CD8-positive, alpha-beta memory T cell (primary cell): ENCODE results near the gene ZNF91. TPM values are rescaled to one million over a fixed set of nuclear protein-coding genes. Genes with fewer than 3 reads are reported as not detected.

Experiments used
- CTCF ChIA-PET: fragments of 350-600 bp; sonication (Branson Sonifier 250); formaldehyde crosslinking; loops from one replicate; lab custom pipeline; 2021; ENCODE audit warnings: antibody characterized with exemption; lab: Charles Lee
- POLR2A ChIA-PET: fragments of 350-600 bp; sonication (Branson Sonifier 250); formaldehyde crosslinking; loops from one replicate; lab custom pipeline; 2021; ENCODE audit warnings: antibody characterized with exemption; lab: Charles Lee
- DNase-seq, 5 donors: peaks; one replicate each; pipeline versions ENCODE4 v3.0.0 to v3.0.0-alpha.2; 2020 to 2022; ENCODE audit warnings: mixed read lengths in 1 of 5
- H3K27ac ChIP-seq: one replicate; pipeline ENCODE4 v1.7.0; 2013; ENCODE audit warnings: low read depth, mild to moderate bottlenecking, low read length, moderate library complexity
- H3K27me3 ChIP-seq: 2 replicates; pipeline ENCODE4 v1.7.0; 2013; ENCODE audit warnings: low read length, mild to moderate bottlenecking; ENCODE audit not compliant: insufficient read depth, poor library complexity, severe bottlenecking
- H3K36me3 ChIP-seq: 2 replicates; pipeline ENCODE4 v1.7.0; 2013; ENCODE audit warnings: mild to moderate bottlenecking, low read length, moderate library complexity; ENCODE audit not compliant: insufficient read depth
- H3K4me1 ChIP-seq: 2 replicates; pipeline ENCODE4 v1.7.0; 2013; ENCODE audit warnings: mild to moderate bottlenecking, low read length, moderate library complexity; ENCODE audit not compliant: insufficient read depth
- H3K4me3 ChIP-seq: 2 replicates; pipeline ENCODE4 v1.7.0; 2013; ENCODE audit warnings: mild to moderate bottlenecking, low read length
- H3K9me3 ChIP-seq: 2 replicates; pipeline ENCODE4 v1.7.0; 2013; ENCODE audit warnings: mild to moderate bottlenecking, low read length
- H3K27ac Mint-ChIP-seq, 8 donors: one replicate each; pipeline ENCODE4 v1.8.0; 2020 to 2021; ENCODE audit warnings: mixed read lengths in 8 of 8, mild to moderate bottlenecking in 6 of 8, inconsistent platforms in 3 of 8, moderate library complexity in 3 of 8
- H3K27me3 Mint-ChIP-seq, 2 donors: one replicate each; pipeline ENCODE4 v1.8.0; 2020 to 2021; ENCODE audit warnings: mixed read lengths in 2 of 2, mild to moderate bottlenecking in 1 of 2, moderate library complexity in 1 of 2
- H3K36me3 Mint-ChIP-seq, 3 donors: one replicate each; pipeline ENCODE4 v1.8.0; 2020 to 2021; ENCODE audit warnings: mixed read lengths in 3 of 3, inconsistent platforms in 1 of 3, mild to moderate bottlenecking in 1 of 3
- H3K4me1 Mint-ChIP-seq, 3 donors: one replicate each; pipeline ENCODE4 v1.8.0; 2020 to 2021; ENCODE audit warnings: mixed read lengths in 3 of 3, inconsistent platforms in 1 of 3, mild to moderate bottlenecking in 1 of 3
- H3K4me3 Mint-ChIP-seq, 7 donors: one replicate each; pipeline ENCODE4 v1.8.0; 2020 to 2021; ENCODE audit warnings: mixed read lengths in 7 of 7, mild to moderate bottlenecking in 6 of 7, moderate library complexity in 4 of 7, inconsistent platforms in 2 of 7
- H3K9me3 Mint-ChIP-seq, 5 donors: one replicate each; pipeline ENCODE4 v1.8.0; 2020 to 2022; ENCODE audit warnings: mixed read lengths in 5 of 5, mild to moderate bottlenecking in 3 of 5, moderate library complexity in 2 of 5, inconsistent platforms in 1 of 5
- polyA plus RNA-seq: library from polyadenylated mRNA; unstranded; fragments of 300-500 nt; fragmentation: Illumina TruSeq; gene quantifications from one replicate; pipeline ENCODE4 v1.2.3, GENCODE V29; 2021
- total RNA-seq, 2 experiments: library from RNA; stranded (reverse); gene quantifications; one replicate each; pipeline ENCODE4 v1.2.3, GENCODE V29; 2021

ZNF91 gene
- total and polyA plus RNA-seq, 3 experiments from 2014 or later, result 27.6 to 48.1 (median 31.3) TPM

DNA sequence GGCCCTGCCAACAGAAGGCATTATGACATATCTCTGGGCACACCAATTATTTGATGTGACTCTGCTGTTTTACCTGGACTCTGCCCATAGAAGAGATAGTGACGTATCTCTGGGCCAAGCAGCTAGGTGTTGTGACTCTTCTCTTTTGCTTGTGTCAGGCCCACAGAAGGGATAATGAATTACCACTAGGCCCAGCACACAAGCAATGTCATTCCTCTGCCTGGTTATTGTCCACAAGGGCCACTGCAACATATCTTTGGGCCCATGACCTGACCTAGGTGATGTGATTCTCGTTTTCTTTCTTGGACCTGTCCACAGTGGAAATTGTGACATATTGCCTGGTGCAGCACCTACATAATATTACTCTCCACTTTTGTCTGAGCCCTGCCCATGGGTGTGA is 80.0 kb downstream of the ZNF91 start:
- peaks cover 0 to 24% (median 0%) of the 10 kb centered on the region in 5 donors for H3K9me3 Mint-ChIP-seq
- no peak overlapping the region for H3K27ac Mint-ChIP-seq
- H3K36me3 ChIP-seq, result no peaks in the 10 kb centered on the region
- H3K4me1 Mint-ChIP-seq, result no peaks in the 10 kb centered on the region
- H3K27me3 Mint-ChIP-seq, result peaks cover 0 to 1% of the 10 kb centered on the region in 2 donors
- H3K27me3 ChIP-seq, result no peaks in the 10 kb centered on the region
- no peaks in the 10 kb centered on the region for H3K9me3 ChIP-seq
- no peak overlapping the region for H3K27ac ChIP-seq
- CTCF ChIA-PET, result no interaction called here
- no peak overlapping the region for H3K4me3 ChIP-seq
- H3K4me3 Mint-ChIP-seq, result no peak overlapping the region
- H3K4me1 ChIP-seq, result no peaks in the 10 kb centered on the region
- POLR2A ChIA-PET, result no interaction called here
- DNase-seq, result no peak
- peaks cover 0 to 20% (median 0%) of the 10 kb centered on the region in 3 donors for H3K36me3 Mint-ChIP-seq

DNA sequence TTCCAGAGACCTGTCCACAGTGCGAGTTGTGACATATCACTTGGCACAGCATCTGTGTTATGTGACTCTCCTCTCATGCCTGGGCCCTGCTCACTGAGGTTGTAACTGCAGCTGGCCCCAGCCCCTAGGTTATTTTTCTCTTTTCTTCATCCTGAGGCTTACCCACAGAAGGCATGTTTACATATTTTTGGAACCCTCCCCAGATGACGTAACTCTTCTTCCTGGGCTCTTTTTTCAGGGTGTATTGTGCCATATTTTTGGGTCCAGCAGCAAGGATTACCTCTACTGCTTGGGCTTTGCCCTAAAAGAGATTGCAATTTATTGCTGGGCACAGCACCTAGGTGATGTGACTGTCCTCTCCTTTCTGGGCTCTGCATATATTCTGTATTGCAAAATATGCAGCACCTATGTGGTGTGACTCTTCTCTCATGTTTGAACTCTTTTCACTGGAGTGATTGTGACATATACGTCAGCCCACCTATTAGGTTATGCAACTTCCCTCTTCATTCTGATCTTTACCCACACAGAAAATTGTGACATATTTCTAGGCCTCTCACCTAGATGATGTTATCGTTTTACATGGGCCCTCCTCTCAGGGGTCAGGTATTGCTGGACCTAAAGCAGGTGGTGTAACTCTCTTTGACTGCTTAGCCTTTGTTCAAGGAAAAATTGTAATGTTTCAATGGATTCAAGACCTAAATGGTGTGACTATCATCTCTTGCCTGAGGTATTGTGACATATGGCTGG is 80.6 kb downstream of the ZNF91 start:
- H3K4me1 Mint-ChIP-seq, result no peaks in the 10 kb centered on the region
- POLR2A ChIA-PET, result no interaction called here
- CTCF ChIA-PET, result no interaction called here
- no peaks in the 10 kb centered on the region for H3K4me1 ChIP-seq
- peaks cover 0 to 1% of the 10 kb centered on the region in 2 donors for H3K27me3 Mint-ChIP-seq
- no peak overlapping the region for H3K4me3 Mint-ChIP-seq
- H3K9me3 Mint-ChIP-seq, result peaks cover 0 to 18% (median 0%) of the 10 kb centered on the region in 5 donors
- no peaks in the 10 kb centered on the region for H3K9me3 ChIP-seq
- DNase-seq, result no peak
- H3K27ac ChIP-seq, result no peak overlapping the region
- H3K36me3 Mint-ChIP-seq, result peaks cover 0 to 20% (median 0%) of the 10 kb centered on the region in 3 donors
- no peak overlapping the region for H3K4me3 ChIP-seq
- H3K27ac Mint-ChIP-seq, result no peak overlapping the region
- no peaks in the 10 kb centered on the region for H3K36me3 ChIP-seq
- H3K27me3 ChIP-seq, result no peaks in the 10 kb centered on the region

DNA sequence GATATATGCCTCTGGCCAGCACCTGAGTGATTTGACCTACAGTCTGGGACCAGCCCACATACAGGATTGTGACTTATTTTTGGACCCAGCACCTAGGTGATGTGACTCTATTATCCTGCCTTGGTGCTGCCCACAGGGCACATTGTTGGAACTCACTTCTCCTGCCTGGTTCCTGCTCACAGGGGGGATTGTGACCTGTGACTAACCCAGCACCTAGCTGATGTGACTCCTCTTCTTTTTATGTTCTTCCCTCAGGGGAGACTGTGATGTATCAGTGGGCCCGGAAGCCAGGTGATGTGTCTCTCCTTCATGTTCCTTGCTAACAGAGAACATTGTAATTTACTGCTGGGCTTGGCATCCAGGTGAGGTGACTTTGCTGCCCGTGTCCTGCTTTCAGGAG is 82.1 kb downstream of the ZNF91 start:
- peaks cover 0 to 10% (median 0%) of the 10 kb centered on the region in 5 donors for H3K9me3 Mint-ChIP-seq
- H3K4me3 ChIP-seq, result no peak overlapping the region
- no peaks in the 10 kb centered on the region for H3K9me3 ChIP-seq
- ChIA-PET POLR2A (no interaction called here), CTCF (no interaction called here)
- no peaks in the 10 kb centered on the region for H3K27me3 ChIP-seq
- no peaks in the 10 kb centered on the region for H3K4me1 Mint-ChIP-seq
- H3K27me3 Mint-ChIP-seq, result peaks cover 0 to 3% of the 10 kb centered on the region in 2 donors
- no peaks in the 10 kb centered on the region for H3K4me1 ChIP-seq
- peaks cover 0 to 12% (median 0%) of the 10 kb centered on the region in 3 donors for H3K36me3 Mint-ChIP-seq
- no peak for DNase-seq
- no peak overlapping the region for H3K27ac ChIP-seq
- no peak overlapping the region for H3K27ac Mint-ChIP-seq
- peak overlapping the region in 1 of 7 donors; percentile 6 for H3K4me3 Mint-ChIP-seq
- no peaks in the 10 kb centered on the region for H3K36me3 ChIP-seq

DNA sequence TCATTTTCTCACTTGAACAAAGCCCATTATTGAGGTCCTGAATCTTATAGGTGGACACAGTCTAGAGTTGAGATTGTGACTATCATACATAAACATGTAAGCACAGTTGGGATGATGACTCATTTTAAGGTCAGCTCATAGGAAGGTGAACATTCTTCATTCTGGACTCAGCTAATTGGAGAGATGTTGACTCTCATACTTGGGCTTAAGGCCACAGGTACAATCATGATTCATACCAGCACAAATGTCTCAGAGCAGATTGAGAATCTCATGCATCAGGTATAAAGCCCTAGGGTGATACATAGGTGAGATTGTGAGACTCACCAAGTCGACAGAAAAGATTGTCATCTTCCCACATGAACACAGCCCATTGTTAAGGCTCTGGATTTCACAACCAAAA is 82.8 kb downstream of the ZNF91 start:
- Histone ChIP-seq H3K36me3 (no peaks in the 10 kb centered on the region), H3K9me3 (no peaks in the 10 kb centered on the region), H3K27ac (no peak overlapping the region), H3K4me3 (no peak overlapping the region), H3K4me1 (no peaks in the 10 kb centered on the region), H3K27me3 (no peaks in the 10 kb centered on the region)
- peaks cover 0 to 5% (median 0%) of the 10 kb centered on the region in 5 donors for H3K9me3 Mint-ChIP-seq
- CTCF ChIA-PET, result no interaction called here
- no peaks in the 10 kb centered on the region for H3K4me1 Mint-ChIP-seq
- no peak overlapping the region for H3K4me3 Mint-ChIP-seq
- no peak overlapping the region for H3K27ac Mint-ChIP-seq
- DNase-seq, result no peak
- POLR2A ChIA-PET, result no interaction called here
- H3K36me3 Mint-ChIP-seq, result peaks cover 0 to 8% (median 0%) of the 10 kb centered on the region in 3 donors
- H3K27me3 Mint-ChIP-seq, result peaks cover 0 to 3% of the 10 kb centered on the region in 2 donors

DNA sequence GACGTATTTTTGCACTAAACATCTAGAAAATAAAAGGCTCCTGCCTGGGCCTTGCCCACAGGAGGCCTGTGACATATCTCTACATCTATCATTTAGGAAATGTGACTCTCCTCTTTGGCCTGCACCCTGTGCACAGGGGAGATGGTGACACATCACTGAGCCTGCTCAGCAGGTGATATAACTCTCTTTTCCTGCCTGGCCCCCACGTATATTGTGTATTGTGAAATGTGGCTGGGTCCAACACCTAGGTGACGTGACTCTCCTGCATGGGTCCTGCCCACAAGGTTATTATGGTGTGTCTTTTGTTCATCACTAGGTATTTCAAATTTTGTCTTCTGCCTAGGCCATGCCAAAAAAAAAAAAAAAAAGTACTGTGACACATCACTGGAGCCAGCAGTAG is 83.7 kb downstream of the ZNF91 start:
- no peak overlapping the region for H3K4me3 ChIP-seq
- H3K4me1 ChIP-seq, result no peaks in the 10 kb centered on the region
- H3K4me1 Mint-ChIP-seq, result no peaks in the 10 kb centered on the region
- POLR2A ChIA-PET, result no interaction called here
- DNase-seq, result no peak
- no peak overlapping the region for H3K27ac Mint-ChIP-seq
- no peaks in the 10 kb centered on the region for H3K27me3 ChIP-seq
- H3K9me3 ChIP-seq, result no peaks in the 10 kb centered on the region
- peaks cover 0 to 4% (median 0%) of the 10 kb centered on the region in 3 donors for H3K36me3 Mint-ChIP-seq
- H3K4me3 Mint-ChIP-seq, result no peak overlapping the region
- no peaks in the 10 kb centered on the region for H3K9me3 Mint-ChIP-seq
- H3K27ac ChIP-seq, result no peak overlapping the region
- H3K36me3 ChIP-seq, result no peaks in the 10 kb centered on the region
- H3K27me3 Mint-ChIP-seq, result peaks cover 0 to 2% of the 10 kb centered on the region in 2 donors
- CTCF ChIA-PET, result no interaction called here

DNA sequence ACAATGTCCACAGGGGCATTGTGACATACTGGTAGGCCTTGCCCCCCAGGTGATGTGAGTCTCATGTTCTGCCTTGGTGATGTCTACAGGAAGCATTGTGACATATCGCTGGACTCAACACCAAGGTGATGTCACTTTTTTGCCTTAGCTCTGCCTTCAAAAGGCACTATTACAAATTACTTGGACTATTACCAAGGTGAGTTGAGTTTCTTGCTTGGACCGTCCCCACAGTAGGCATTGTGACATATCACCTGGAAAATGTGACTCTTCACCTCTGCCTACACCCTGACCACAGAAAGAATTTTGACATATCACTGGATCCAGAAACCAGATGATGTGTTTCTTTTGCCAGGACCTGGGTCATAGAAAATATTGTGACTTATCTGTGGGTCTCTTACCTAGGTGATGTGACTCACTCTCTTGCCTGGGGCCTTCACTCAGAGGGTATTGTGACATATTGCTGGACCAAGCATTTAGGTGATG is 84.5 kb downstream of the ZNF91 start:
- Mint-ChIP-seq H3K27ac (peak overlapping the region in 1 of 8 donors; percentile 8), H3K36me3 (peaks cover 0 to 4% (median 0%) of the 10 kb centered on the region in 3 donors), H3K4me3 (no peak overlapping the region), H3K4me1 (no peaks in the 10 kb centered on the region), H3K27me3 (peaks cover 0 to 2% of the 10 kb centered on the region in 2 donors), H3K9me3 (no peaks in the 10 kb centered on the region)
- no peak for DNase-seq
- no peak overlapping the region for H3K27ac ChIP-seq
- ChIA-PET CTCF (no interaction called here), POLR2A (no interaction called here)
- no peaks in the 10 kb centered on the region for H3K27me3 ChIP-seq
- no peak overlapping the region for H3K4me3 ChIP-seq
- no peaks in the 10 kb centered on the region for H3K9me3 ChIP-seq
- no peaks in the 10 kb centered on the region for H3K4me1 ChIP-seq
- no peaks in the 10 kb centered on the region for H3K36me3 ChIP-seq

DNA sequence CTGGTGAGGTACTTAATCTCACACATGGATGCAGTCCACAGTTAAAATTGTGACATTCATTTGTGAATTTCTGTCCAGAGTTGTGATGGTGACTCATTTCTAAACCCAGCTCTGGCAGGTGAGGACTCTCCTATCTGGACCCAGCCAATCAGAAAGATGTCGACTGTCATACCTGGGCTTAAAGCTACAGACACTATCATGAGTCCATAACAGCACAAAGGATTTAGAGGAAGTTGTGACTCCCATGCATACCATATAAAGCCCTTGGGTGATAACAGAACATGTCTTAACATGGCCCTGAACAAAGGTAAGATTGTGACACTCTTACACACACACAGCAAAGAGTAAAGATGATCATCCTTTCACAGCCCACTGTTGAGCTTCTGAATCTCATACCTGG is 85.3 kb downstream of the ZNF91 start:
- H3K4me3 Mint-ChIP-seq, result no peak overlapping the region
- Histone ChIP-seq H3K4me3 (no peak overlapping the region), H3K9me3 (no peaks in the 10 kb centered on the region), H3K36me3 (no peaks in the 10 kb centered on the region), H3K27ac (no peak overlapping the region), H3K4me1 (no peaks in the 10 kb centered on the region), H3K27me3 (no peaks in the 10 kb centered on the region)
- no peaks in the 10 kb centered on the region for H3K9me3 Mint-ChIP-seq
- peaks cover 0 to 4% (median 0%) of the 10 kb centered on the region in 3 donors for H3K36me3 Mint-ChIP-seq
- no peak overlapping the region for H3K27ac Mint-ChIP-seq
- H3K27me3 Mint-ChIP-seq, result peaks cover 0 to 2% of the 10 kb centered on the region in 2 donors
- DNase-seq, result no peak
- ChIA-PET CTCF (no interaction called here), POLR2A (no interaction called here)
- no peaks in the 10 kb centered on the region for H3K4me1 Mint-ChIP-seq

DNA sequence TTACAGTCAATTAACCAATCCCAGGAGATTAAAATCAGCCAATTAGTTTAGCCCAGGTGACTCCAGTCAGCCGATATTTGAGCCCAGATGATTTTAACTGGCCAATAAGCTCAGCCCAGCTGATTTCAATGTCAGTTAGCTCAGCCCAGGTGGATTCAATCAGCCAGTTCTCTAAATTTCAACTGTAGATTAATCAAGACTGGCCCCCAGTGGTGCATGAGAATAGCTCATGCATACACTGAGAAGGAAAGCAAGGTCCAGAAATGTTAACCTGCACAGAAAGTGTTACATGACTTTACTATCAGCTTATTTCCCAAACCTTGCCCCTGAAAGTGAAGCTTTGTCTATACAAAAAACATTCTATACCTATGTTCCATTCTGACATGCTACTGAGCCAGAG is 89.7 kb downstream of the ZNF91 start:
- no peaks in the 10 kb centered on the region for H3K27me3 ChIP-seq
- H3K9me3 Mint-ChIP-seq, result peaks cover 8 to 13% (median 10%) of the 10 kb centered on the region in 5 donors
- CTCF ChIA-PET, result interaction anchor here (0.6 kb wide), 1 partner anchor 1128 kb away, joined by 3 read pairs; no protein-coding TSS in a partner anchor
- peaks cover 0 to 2% of the 10 kb centered on the region in 2 donors for H3K27me3 Mint-ChIP-seq
- no peak overlapping the region for H3K27ac Mint-ChIP-seq
- no peak for DNase-seq
- H3K27ac ChIP-seq, result no peak overlapping the region
- no peaks in the 10 kb centered on the region for H3K36me3 Mint-ChIP-seq
- H3K4me3 ChIP-seq, result no peak overlapping the region
- no peak overlapping the region for H3K4me3 Mint-ChIP-seq
- no peaks in the 10 kb centered on the region for H3K4me1 Mint-ChIP-seq
- no peaks in the 10 kb centered on the region for H3K4me1 ChIP-seq
- H3K9me3 ChIP-seq, result no peaks in the 10 kb centered on the region
- no peaks in the 10 kb centered on the region for H3K36me3 ChIP-seq
- POLR2A ChIA-PET, result no interaction called here
